Right lobe of liver (tissue), 4 donors: ENCODE data around the gene RPTOR.

Source experiments
- CTCF ChIP-seq, 4 donors: fragments of 200-600 bp in 3 of 4; fragments of 450-650 bp in 1 of 4; IDR thresholded peaks; one replicate each; pipeline versions ENCODE4 v1.5.1 to v1.8.0; 2016 to 2022; ENCODE audit warnings: antibody characterized with exemption in 4 of 4, mild to moderate bottlenecking in 2 of 4
- POLR2A ChIP-seq: fragments of 450-650 bp; IDR thresholded peaks from one replicate; pipeline ENCODE4 v1.6.1; 2017; ENCODE audit warnings: antibody characterized with exemption, mild to moderate bottlenecking
- donor health status: DM: no; HTN: no; CAD: no.
- donor health status: DM: no; HTN: no; CAD: no.
- donor health status: DM: no; HTN: yes; CAD: no.

GRCh38 chr17:80959330-80960036 lies 414.8 kb downstream of the RPTOR start:
- TF ChIP-seq CTCF (IDR thresholded peaks at IDR 0.05) (no peak), POLR2A (no peak)
